Body of pancreas (tissue), 4 donors: ENCODE measurements around the gene ZNF644. TPM values are rescaled to one million over a fixed set of nuclear protein-coding genes. Genes with fewer than 3 reads are reported as not detected.
"Not testable (repeated sequence)": the region's sequence is repeated elsewhere in the genome, so short reads cannot be mapped to it uniquely, and the experiment has no call there.

ENCODE experiments used
- ATAC-seq: fragments of 150-250 bp; one replicate; pipeline ENCODE4 v1.9.1; 2016
- DNase-seq, 4 donors: peaks; one replicate each; pipeline ENCODE4 v3.0.0-alpha.2; 2019
- H3K27ac ChIP-seq, 4 donors: fragments of 200-600 bp; sonication (generic); 1 replicate in 3 of 4; 2 replicates in 1 of 4; pipeline versions ENCODE4 v1.5.1 to v1.6.1; 2016 to 2019; ENCODE audit warnings: mild to moderate bottlenecking in 1 of 4, mixed read lengths in 1 of 4, moderate library complexity in 1 of 4
- H3K27me3 ChIP-seq, 2 donors: fragments of 200-600 bp; sonication (generic); one replicate each; pipeline ENCODE4 v1.6.0; 2016; ENCODE audit warnings: mild to moderate bottlenecking in 1 of 2
- H3K36me3 ChIP-seq, 2 donors: fragments of 200-600 bp; sonication (generic); replicated peaks in 1 of 2; 2 replicates each; pipeline ENCODE4 v1.5.1; 2016; ENCODE audit warnings: low read depth in 2 of 2; ENCODE audit not compliant: insufficient read depth in 1 of 2
- H3K4me1 ChIP-seq: fragments of 200-600 bp; sonication (generic); one replicate; pipeline ENCODE4 v1.6.0; 2016
- H3K4me3 ChIP-seq, 2 donors: fragments of 200-600 bp; sonication (generic); 1 replicate in 1 of 2; 2 replicates in 1 of 2; pipeline ENCODE4 v1.5.1; 2016 to 2019
- H3K9me3 ChIP-seq, 3 donors: fragments of 200-600 bp; sonication (generic); 1 replicate in 2 of 3; 2 replicates in 1 of 3; pipeline ENCODE4 v1.5.1; 2016
- CTCF ChIP-seq, 7 experiments: fragments of 450-650 bp in 4 of 7; fragments of 200-600 bp in 3 of 7; sonication (generic) in 3 of 7; IDR thresholded peaks; one replicate each; pipeline ENCODE4 v1.5.1; 2016 to 2019; ENCODE audit warnings: antibody characterized with exemption in 7 of 7
- POLR2A ChIP-seq, 3 donors: fragments of 450-650 bp; IDR thresholded peaks; one replicate each; pipeline ENCODE4 v1.6.1; 2016; ENCODE audit warnings: antibody characterized with exemption in 3 of 3, mild to moderate bottlenecking in 2 of 3
- WGBS, 2 donors: methylation state at CpG; one replicate each; pipeline ENCODE4 v1.1.5; 2017; 5-methylcytosine and 5-hydroxymethylcytosine counted together
- intact Hi-C: fragments of 100-400 bp; cut with DNase I; formaldehyde crosslinking; loops from one replicate; pipeline ENCODE4 v1.15.1; 2023
- total RNA-seq, 2 donors: library from RNA; depleted of rRNA; stranded (reverse); fragments of >200 nt; gene quantifications; one replicate each; pipeline ENCODE4 v1.1.0, GENCODE V29; 2016

The ZNF644 gene
- total RNA-seq, 2 donors from 2014 or later: 41.0 to 47.1 TPM

- H3K27me3 ChIP-seq, H3K36me3 ChIP-seq, H3K27ac ChIP-seq, H3K4me3 ChIP-seq, H3K9me3 ChIP-seq, DNase-seq, intact Hi-C loops, ATAC-seq, H3K4me1 ChIP-seq: not testable (repeated sequence)
- 94 to 100% methylated on average over 3 to 18 of the region's 28 CpGs for WGBS, 2 donors
These were observed 130.1 kb downstream of the ZNF644 start for GRCh38 chr1:90891756-90892155.

- H3K27ac ChIP-seq: no peak overlapping the region
- DNase-seq: no peak
- H3K36me3 ChIP-seq: no peaks in the 10 kb centered on the region
- H3K4me1 ChIP-seq: no peaks in the 10 kb centered on the region
- H3K27me3 ChIP-seq: no peaks in the 10 kb centered on the region
- WGBS, 2 donors: 48 to 62% methylated on average over 3 of the region's 3 CpGs
- no peak for TF ChIP-seq CTCF (IDR thresholded peaks at IDR 0.05)
- TF ChIP-seq POLR2A (IDR thresholded peaks at IDR 0.05): no peak
- peaks cover 0 to 5% (median 0%) of the 10 kb centered on the region in 3 donors for H3K9me3 ChIP-seq
- intact Hi-C loops: no loop called here
- H3K4me3 ChIP-seq: no peak overlapping the region
- ATAC-seq: no peak
These were observed 139.6 kb downstream of the ZNF644 start for GRCh38 chr1:90882221-90882620.

GRCh38 chr1:90881034-90881433, 140.8 kb downstream of the ZNF644 start:
- no peak for ATAC-seq
- peaks cover 0 to 5% (median 0%) of the 10 kb centered on the region in 3 donors for H3K9me3 ChIP-seq

GRCh38 chr1:90879281-90879680, 142.6 kb downstream of the ZNF644 start:
- no peak for TF ChIP-seq CTCF (IDR thresholded peaks at IDR 0.05)
- intact Hi-C loops: no loop called here
- Histone ChIP-seq H3K4me3 (no peak overlapping the region), H3K27me3 (no peaks in the 10 kb centered on the region), H3K27ac (no peak overlapping the region), H3K4me1 (no peaks in the 10 kb centered on the region), H3K9me3 (peaks cover 0 to 5% (median 0%) of the 10 kb centered on the region in 3 donors), H3K36me3 (no peaks in the 10 kb centered on the region)
- WGBS, 2 donors: 84 to 89% methylated on average over 1 of the region's 1 CpG
- ATAC-seq (no peak), DNase-seq (no peak)

More at GRCh38 chr1:90881034-90881433, 140.8 kb downstream of the ZNF644 start:
- DNase-seq: no peak
- Histone ChIP-seq H3K36me3 (no peaks in the 10 kb centered on the region), H3K27ac (no peak overlapping the region), H3K27me3 (no peaks in the 10 kb centered on the region), H3K4me3 (no peak overlapping the region), H3K4me1 (no peaks in the 10 kb centered on the region)
- no peak for TF ChIP-seq POLR2A (IDR thresholded peaks at IDR 0.05)
- TF ChIP-seq CTCF (IDR thresholded peaks at IDR 0.05): no peak
- intact Hi-C loops: no loop called here

GRCh38 chr1:90876101-90876500, 145.7 kb downstream of the ZNF644 start:
- H3K4me1 ChIP-seq: no peaks in the 10 kb centered on the region
- peaks cover 0 to 5% (median 0%) of the 10 kb centered on the region in 3 donors for H3K9me3 ChIP-seq
- DNase-seq (no peak), ATAC-seq (no peak)
- TF ChIP-seq CTCF (IDR thresholded peaks at IDR 0.05) (no peak), POLR2A (IDR thresholded peaks at IDR 0.05) (no peak)
- intact Hi-C loops: no loop called here
- 62 to 65% methylated on average over 3 of the region's 3 CpGs for WGBS, 2 donors
- no peaks in the 10 kb centered on the region for H3K36me3 ChIP-seq
- H3K27me3 ChIP-seq: no peaks in the 10 kb centered on the region
- no peak overlapping the region for H3K4me3 ChIP-seq
- no peak overlapping the region for H3K27ac ChIP-seq
